H9 (cell line): ENCODE measurements around the gene PRKAR2B. TPM values are rescaled to one million over a fixed set of nuclear protein-coding genes. Genes with fewer than 3 reads are reported as not detected.

ENCODE experiments used
- DNase-seq: peaks from one replicate; pipeline ENCODE4 v3.0.0-alpha.2; 2017
- H2AFZ ChIP-seq: one replicate; pipeline ENCODE4 v1.6.1; 2013; ENCODE audit warnings: mild to moderate bottlenecking, low read length, control low read depth, moderate library complexity
- H2AK5ac ChIP-seq: 2 replicates; pipeline ENCODE4 v1.6.1; 2013; ENCODE audit warnings: low read length, control low read depth, mixed read lengths; ENCODE audit not compliant: insufficient read length
- H2BK120ac ChIP-seq: one replicate; pipeline ENCODE4 v1.6.1; 2013; ENCODE audit warnings: low read depth, mild to moderate bottlenecking, low read length, control low read depth, inconsistent platforms; ENCODE audit not compliant: poor library complexity, severe bottlenecking
- H2BK12ac ChIP-seq: 2 replicates; pipeline ENCODE4 v1.6.1; 2013; ENCODE audit warnings: low read length, control low read depth, mixed read lengths, low read depth; ENCODE audit not compliant: insufficient read length
- H2BK15ac ChIP-seq: 2 replicates; pipeline ENCODE4 v1.6.1; 2013; ENCODE audit warnings: low read depth, low read length, control low read depth
- H2BK20ac ChIP-seq: one replicate; pipeline ENCODE4 v1.6.1; 2013; ENCODE audit warnings: low read depth, mild to moderate bottlenecking, low read length, control low read depth, inconsistent platforms; ENCODE audit not compliant: poor library complexity, severe bottlenecking
- H2BK5ac ChIP-seq: 2 replicates; pipeline ENCODE4 v1.6.1; 2013; ENCODE audit warnings: low read length, control low read depth, mixed read lengths; ENCODE audit not compliant: insufficient read length
- H3K14ac ChIP-seq: 2 replicates; pipeline ENCODE4 v1.6.1; 2013; ENCODE audit warnings: low read length, control low read depth; ENCODE audit not compliant: insufficient read depth
- H3K18ac ChIP-seq: 2 replicates; pipeline ENCODE4 v1.6.1; 2013; ENCODE audit warnings: low read depth, mild to moderate bottlenecking, mixed read lengths, low read length, control low read depth; ENCODE audit not compliant: insufficient read length
- H3K23ac ChIP-seq: 2 replicates; pipeline ENCODE4 v1.6.1; 2013; ENCODE audit warnings: low read length, control low read depth, mixed read lengths, low read depth; ENCODE audit not compliant: insufficient read length
- H3K23me2 ChIP-seq: 2 replicates; pipeline ENCODE4 v1.6.1; 2013; ENCODE audit warnings: low read depth, mild to moderate bottlenecking, mixed read lengths, low read length, control low read depth; ENCODE audit not compliant: insufficient read length, poor library complexity, severe bottlenecking
- H3K27ac ChIP-seq: 2 replicates; pipeline ENCODE4 v1.5.1; 2013; ENCODE audit warnings: low read length, control low read depth, mixed read lengths, low read depth; ENCODE audit not compliant: insufficient read length
- H3K27me3 ChIP-seq: 2 replicates; pipeline ENCODE4 v1.6.1; 2013; ENCODE audit warnings: low read length, control low read depth, inconsistent platforms; ENCODE audit not compliant: insufficient read depth
- H3K4ac ChIP-seq: 2 replicates; pipeline ENCODE4 v1.6.1; 2013; ENCODE audit warnings: low read depth, mild to moderate bottlenecking, control low read depth, inconsistent platforms, low read length, moderate library complexity
- H3K4me1 ChIP-seq: 2 replicates; pipeline ENCODE4 v1.6.1; 2013; ENCODE audit warnings: low read length, control low read depth, inconsistent platforms; ENCODE audit not compliant: insufficient read depth
- H3K4me2 ChIP-seq: 2 replicates; pipeline ENCODE4 v1.6.1; 2013; ENCODE audit warnings: low read length, control low read depth, mixed read lengths; ENCODE audit not compliant: insufficient read length, insufficient read depth
- H3K56ac ChIP-seq: 2 replicates; pipeline ENCODE4 v1.6.1; 2013; ENCODE audit warnings: low read depth, mild to moderate bottlenecking, mixed read lengths, low read length, control low read depth; ENCODE audit not compliant: insufficient read length
- H3K79me1 ChIP-seq: 2 replicates; pipeline ENCODE4 v1.6.1; 2013; ENCODE audit warnings: low read depth, mild to moderate bottlenecking, moderate library complexity, low read length, control low read depth, inconsistent platforms; ENCODE audit not compliant: insufficient read depth, poor library complexity, severe bottlenecking
- H3K79me2 ChIP-seq: 2 replicates; pipeline ENCODE4 v1.6.1; 2013; ENCODE audit warnings: low read length, control low read depth, inconsistent platforms; ENCODE audit not compliant: insufficient read depth
- H3K9ac ChIP-seq: 2 replicates; pipeline ENCODE4 v1.6.1; 2013; ENCODE audit warnings: low read length, control low read depth, mixed read lengths; ENCODE audit not compliant: insufficient read length; ENCODE audit errors: extremely low read depth
- H3K9me3 ChIP-seq: one replicate; pipeline ENCODE4 v1.6.1; 2013; ENCODE audit warnings: low read depth, low read length, inconsistent platforms; ENCODE audit not compliant: control insufficient read depth
- H3T11ph ChIP-seq: one replicate; pipeline ENCODE4 v1.6.1; 2013; ENCODE audit warnings: mild to moderate bottlenecking, low read length, control low read depth, inconsistent platforms
- H4K20me1 ChIP-seq: one replicate; pipeline ENCODE4 v1.6.1; 2013; ENCODE audit not compliant: control insufficient read depth, insufficient read length, insufficient read depth
- H4K5ac ChIP-seq: 2 replicates; pipeline ENCODE4 v1.6.1; 2013; ENCODE audit warnings: low read depth, mild to moderate bottlenecking, mixed read lengths, low read length, control low read depth; ENCODE audit not compliant: insufficient read length
- H4K8ac ChIP-seq: replicated peaks from 2 replicates; pipeline ENCODE4 v1.6.1; 2013; ENCODE audit warnings: low read length, control low read depth, mixed read lengths, low read depth; ENCODE audit not compliant: insufficient read length
- H4K91ac ChIP-seq: 2 replicates; pipeline ENCODE4 v1.6.1; 2013; ENCODE audit warnings: low read depth, mild to moderate bottlenecking, moderate library complexity, mixed read lengths, low read length, control low read depth; ENCODE audit not compliant: insufficient read length
- H3K27ac Mint-ChIP-seq, 3 experiments: 2 replicates in 2 of 3; 3 replicates in 1 of 3; pipeline ENCODE4 v1.8.0; 2020 to 2021; ENCODE audit warnings: mixed read lengths in 3 of 3, mild to moderate bottlenecking in 1 of 3, moderate library complexity in 1 of 3
- H3K27me3 Mint-ChIP-seq: 2 replicates; pipeline ENCODE4 v1.8.0; 2021; ENCODE audit warnings: low read depth, mild to moderate bottlenecking, moderate library complexity, mixed read lengths
- H3K36me3 Mint-ChIP-seq, 3 experiments: 2 replicates in 2 of 3; 3 replicates in 1 of 3; pipeline ENCODE4 v1.8.0; 2020 to 2021; ENCODE audit warnings: low read depth in 3 of 3, mixed read lengths in 3 of 3; ENCODE audit not compliant: insufficient read depth in 1 of 3
- H3K4me1 Mint-ChIP-seq, 2 experiments: 2 replicates each; pipeline ENCODE4 v1.8.0; 2020; ENCODE audit warnings: mixed read lengths in 2 of 2
- H3K4me3 Mint-ChIP-seq, 2 experiments: 2 replicates in 1 of 2; 3 replicates in 1 of 2; pipeline ENCODE4 v1.8.0; 2020 to 2021; ENCODE audit warnings: mild to moderate bottlenecking in 2 of 2, mixed read lengths in 2 of 2, moderate library complexity in 1 of 2
- H3K9me3 Mint-ChIP-seq, 2 experiments: 2 replicates in 1 of 2; 3 replicates in 1 of 2; pipeline ENCODE4 v1.8.0; 2020; ENCODE audit warnings: mild to moderate bottlenecking in 2 of 2, mixed read lengths in 2 of 2, moderate library complexity in 1 of 2
- WGBS: extraction: QIAGEN DNeasy Blood & Tissue Kit; methylation state at CpG from one replicate; pipeline ENCODE4 v1.1.7; 2013; ENCODE audit warnings: missing lambda C conversion rate, low lambda C conversion rate, mixed read lengths; ENCODE audit not compliant: insufficient read length; ENCODE audit errors: extremely low coverage; 5-methylcytosine and 5-hydroxymethylcytosine counted together
- total RNA-seq: library from RNA; stranded (reverse); gene quantifications from 2 replicates; pipeline ENCODE4 v1.2.1, GENCODE V29; 2021
- TF ChIP-seq, protein P1 (sequence below): fragments of 200-600 bp; sonication (generic); conservative IDR thresholded peaks from 3 replicates; pipeline ENCODE4 v1.8.0; 2021; ENCODE audit warnings: antibody characterized with exemption, mild to moderate bottlenecking

Gene PRKAR2B
- total RNA-seq, 1 experiment from 2014 or later: 16.6 TPM

- no peak overlapping the region for H3K9ac ChIP-seq
- no peak overlapping the region for H3K4me3 Mint-ChIP-seq
- H2BK12ac ChIP-seq: no peak overlapping the region
- no peak overlapping the region for H4K8ac ChIP-seq
- 100% methylated on average over 1 of the region's 3 CpGs for WGBS
- H3K18ac ChIP-seq: no peak overlapping the region
- H4K91ac ChIP-seq: no peak overlapping the region
- H2BK20ac ChIP-seq: no peak overlapping the region
- no peaks in the 10 kb centered on the region for H3K36me3 Mint-ChIP-seq
- no peaks in the 10 kb centered on the region for H3K27me3 Mint-ChIP-seq
- H2AK5ac ChIP-seq: no peak overlapping the region
- H3K27ac ChIP-seq: no peak overlapping the region
- H3K9me3 Mint-ChIP-seq: no peaks in the 10 kb centered on the region
- no peak overlapping the region for H3K4ac ChIP-seq
- H3T11ph ChIP-seq: no peak overlapping the region
- no peak overlapping the region for H2BK5ac ChIP-seq
- no peaks in the 10 kb centered on the region for H3K27me3 ChIP-seq
- no peak overlapping the region for H3K27ac Mint-ChIP-seq
- no peaks in the 10 kb centered on the region; the same call in 1 of the 2 replicates for H3K4me1 ChIP-seq
- no peak overlapping the region for H3K23ac ChIP-seq
- H2BK120ac ChIP-seq: no peak overlapping the region
- TF ChIP-seq, protein P1, sequence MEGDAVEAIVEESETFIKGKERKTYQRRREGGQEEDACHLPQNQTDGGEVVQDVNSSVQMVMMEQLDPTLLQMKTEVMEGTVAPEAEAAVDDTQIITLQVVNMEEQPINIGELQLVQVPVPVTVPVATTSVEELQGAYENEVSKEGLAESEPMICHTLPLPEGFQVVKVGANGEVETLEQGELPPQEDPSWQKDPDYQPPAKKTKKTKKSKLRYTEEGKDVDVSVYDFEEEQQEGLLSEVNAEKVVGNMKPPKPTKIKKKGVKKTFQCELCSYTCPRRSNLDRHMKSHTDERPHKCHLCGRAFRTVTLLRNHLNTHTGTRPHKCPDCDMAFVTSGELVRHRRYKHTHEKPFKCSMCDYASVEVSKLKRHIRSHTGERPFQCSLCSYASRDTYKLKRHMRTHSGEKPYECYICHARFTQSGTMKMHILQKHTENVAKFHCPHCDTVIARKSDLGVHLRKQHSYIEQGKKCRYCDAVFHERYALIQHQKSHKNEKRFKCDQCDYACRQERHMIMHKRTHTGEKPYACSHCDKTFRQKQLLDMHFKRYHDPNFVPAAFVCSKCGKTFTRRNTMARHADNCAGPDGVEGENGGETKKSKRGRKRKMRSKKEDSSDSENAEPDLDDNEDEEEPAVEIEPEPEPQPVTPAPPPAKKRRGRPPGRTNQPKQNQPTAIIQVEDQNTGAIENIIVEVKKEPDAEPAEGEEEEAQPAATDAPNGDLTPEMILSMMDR: no peak
- peaks cover 15 to 16% of the 10 kb centered on the region in 2 experiments for H3K4me1 Mint-ChIP-seq
- H3K9me3 ChIP-seq: no peaks in the 10 kb centered on the region
- H4K5ac ChIP-seq: no peak overlapping the region
- no peaks in the 10 kb centered on the region for H3K79me1 ChIP-seq
- H3K23me2 ChIP-seq: no peaks in the 10 kb centered on the region
- no peaks in the 10 kb centered on the region for H4K20me1 ChIP-seq
- H3K4me2 ChIP-seq: no peak overlapping the region
- no peaks in the 10 kb centered on the region for H3K79me2 ChIP-seq
- H3K14ac ChIP-seq: no peak overlapping the region
- no peak for DNase-seq
- no peak overlapping the region for H2BK15ac ChIP-seq
- no peak overlapping the region for H2AFZ ChIP-seq
- no peak overlapping the region for H3K56ac ChIP-seq
Observed at GRCh38 chr7:107115114-107115513, 70.6 kb downstream of the PRKAR2B start.
